ENCODE results near the gene ABHD17A.
A peak's percentile ranks its signal among the peaks of the same experiment; 100 is the strongest.

Gene ABHD17A

DNA sequence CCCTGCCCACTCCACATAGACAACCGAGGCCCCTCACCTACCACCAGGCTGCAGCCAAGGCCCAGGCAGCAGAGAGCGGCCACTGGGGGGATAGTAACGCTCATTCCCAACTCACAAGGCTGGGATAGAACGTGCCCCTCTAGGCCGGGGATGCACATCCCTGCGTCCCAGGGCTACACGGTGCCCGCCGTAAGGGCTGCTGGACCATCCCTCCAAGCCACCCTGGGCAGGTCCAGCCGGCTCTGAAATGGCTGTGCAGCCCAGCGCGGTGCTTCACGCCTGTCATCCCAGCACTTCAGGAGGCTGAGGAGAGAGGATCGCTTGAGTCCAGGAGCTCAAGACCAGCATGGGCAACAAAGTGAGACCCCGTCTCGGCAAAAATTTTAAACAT, 40.2 kb downstream of the ABHD17A start:
- H2BK12ac ChIP-seq (ENCODE audit: low read length): peak overlapping the region; percentile 41

DNA sequence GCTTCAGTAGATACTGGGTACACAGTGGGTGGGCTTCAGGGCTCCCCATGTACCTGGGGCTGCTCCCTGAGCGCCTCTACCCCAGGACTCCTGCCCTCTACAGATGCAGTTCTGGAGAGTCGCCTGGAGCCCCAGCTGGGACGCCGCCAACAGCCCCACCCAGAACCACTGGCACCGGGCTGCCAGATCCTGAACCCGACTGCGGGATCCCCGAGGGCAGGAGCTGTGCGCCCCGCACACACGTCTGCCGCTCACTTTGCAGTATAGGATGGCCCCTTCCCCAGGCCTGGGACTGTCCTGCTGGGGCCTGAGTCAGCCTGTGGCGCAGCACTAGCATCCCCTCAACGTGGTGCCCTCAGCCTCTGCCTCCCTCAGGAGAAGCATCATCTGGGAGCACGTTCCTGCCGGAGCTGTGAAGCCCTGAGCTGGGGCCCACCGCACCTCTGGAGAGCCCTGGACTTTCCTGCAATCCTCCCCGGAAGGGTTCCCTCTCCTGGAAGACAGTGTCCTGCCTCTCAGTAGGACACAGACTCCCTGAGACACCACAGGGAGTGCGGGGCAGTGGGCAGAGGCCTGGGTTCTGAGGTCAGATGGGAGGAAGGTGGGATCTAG, 40.7 kb downstream of the ABHD17A start:
- Histone ChIP-seq H3K4me2 (ENCODE audit: insufficient read depth, low read length, poor library complexity, severe bottlenecking) (no peak overlapping the region), H3K9me3 (replicated peaks in 1 of 2; ENCODE audit: control insufficient read depth in 2 of 2, insufficient read depth in 1 of 2, low read depth in 1 of 2, low read length in 2 of 2) (no peaks in the 10 kb centered on the region), H4K8ac (ENCODE audit: low read depth, low read length) (no peak overlapping the region), H3K79me1 (ENCODE audit: low read depth, low read length) (peaks cover 39% of the 10 kb centered on the region), H3K4me1 (ENCODE audit: control insufficient read depth in 2 of 2, insufficient read depth in 1 of 2, low read depth in 1 of 2, low read length in 2 of 2) (peaks cover 4 to 30% of the 10 kb centered on the region in 2 donors), H3K18ac (ENCODE audit: low read length) (no peak overlapping the region), H3K14ac (ENCODE audit: low read length) (no peak overlapping the region), H3K9ac (ENCODE audit: low read depth, low read length, poor library complexity) (no peak overlapping the region), H2BK120ac (ENCODE audit: low read depth, low read length) (no peak overlapping the region), H3K4me3 (ENCODE audit: low read length in 2 of 2) (no peak overlapping the region), H3K27me3 (ENCODE audit: control insufficient read depth in 3 of 3, insufficient read depth in 3 of 3, low read depth in 1 of 3, low read length in 3 of 3) (no peaks in the 10 kb centered on the region), H2AK5ac (ENCODE audit: low read depth, low read length) (no peak overlapping the region), H3K23ac (ENCODE audit: low read depth, low read length, poor library complexity) (peak overlapping the region; percentile 43), H2BK15ac (ENCODE audit: low read length) (peak overlapping the region; percentile 43), H2BK12ac (ENCODE audit: low read length) (peak overlapping the region; percentile 41), H2BK5ac (ENCODE audit: low read length) (no peak overlapping the region), H4K91ac (ENCODE audit: low read depth, low read length, poor library complexity) (no peak overlapping the region), H3K36me3 (replicated peaks in 1 of 2; ENCODE audit: control insufficient read depth in 2 of 2, insufficient read depth in 2 of 2, low read length in 2 of 2) (peaks cover 5 to 28% of the 10 kb centered on the region in 2 donors), H3K27ac (replicated peaks; ENCODE audit: low read length) (no peak overlapping the region), H2AFZ (ENCODE audit: low read length) (no peak overlapping the region), H3K4ac (ENCODE audit: low read length) (no peak overlapping the region)
- WGBS, 2 donors (ENCODE audit: extremely low coverage in 2 of 2, insufficient read length in 2 of 2, insufficient replicate concordance in 1 of 2): no CpG with 5 or more reads among the region's 19 CpGs
- no peak for DNase-seq (ENCODE audit: low spot score)

More for the DNA sequence above, 40.2 kb downstream of the ABHD17A start:
- no peak overlapping the region for H3K4ac ChIP-seq (ENCODE audit: low read length)
- peaks cover 4 to 30% of the 10 kb centered on the region in 2 donors for H3K4me1 ChIP-seq (ENCODE audit: control insufficient read depth in 2 of 2, insufficient read depth in 1 of 2, low read depth in 1 of 2, low read length in 2 of 2)
- H2BK5ac ChIP-seq (ENCODE audit: low read length): no peak overlapping the region
- H3K23ac ChIP-seq (ENCODE audit: low read depth, low read length, poor library complexity): peak overlapping the region; percentile 85
- no peak overlapping the region for H4K8ac ChIP-seq (ENCODE audit: low read depth, low read length)
- no CpG with 5 or more reads among the region's 16 CpGs for WGBS, 2 donors (ENCODE audit: extremely low coverage in 2 of 2, insufficient read length in 2 of 2, insufficient replicate concordance in 1 of 2)
- peaks cover 5 to 23% of the 10 kb centered on the region in 2 donors for H3K36me3 ChIP-seq (replicated peaks in 1 of 2; ENCODE audit: control insufficient read depth in 2 of 2, insufficient read depth in 2 of 2, low read length in 2 of 2)
- no peak overlapping the region for H2BK120ac ChIP-seq (ENCODE audit: low read depth, low read length)
- no peak overlapping the region for H3K4me2 ChIP-seq (ENCODE audit: insufficient read depth, low read length, poor library complexity, severe bottlenecking)
- no peak overlapping the region for H3K4me3 ChIP-seq (ENCODE audit: low read length in 2 of 2)
- H2AFZ ChIP-seq (ENCODE audit: low read length): no peak overlapping the region
- H3K9ac ChIP-seq (ENCODE audit: low read depth, low read length, poor library complexity): peak overlapping the region; percentile 60
- no peak for DNase-seq (ENCODE audit: low spot score)
- no peaks in the 10 kb centered on the region for H3K9me3 ChIP-seq (replicated peaks in 1 of 2; ENCODE audit: control insufficient read depth in 2 of 2, insufficient read depth in 1 of 2, low read depth in 1 of 2, low read length in 2 of 2)
- H3K27me3 ChIP-seq (ENCODE audit: control insufficient read depth in 3 of 3, insufficient read depth in 3 of 3, low read depth in 1 of 3, low read length in 3 of 3): no peaks in the 10 kb centered on the region
- peaks cover 40% of the 10 kb centered on the region for H3K79me1 ChIP-seq (ENCODE audit: low read depth, low read length)
- H3K27ac ChIP-seq (replicated peaks; ENCODE audit: low read length): no peak overlapping the region
- no peak overlapping the region for H4K91ac ChIP-seq (ENCODE audit: low read depth, low read length, poor library complexity)
- H3K18ac ChIP-seq (ENCODE audit: low read length): no peak overlapping the region
- H3K14ac ChIP-seq (ENCODE audit: low read length): no peak overlapping the region
- H2BK15ac ChIP-seq (ENCODE audit: low read length): no peak overlapping the region
- no peak overlapping the region for H2AK5ac ChIP-seq (ENCODE audit: low read depth, low read length)

DNA sequence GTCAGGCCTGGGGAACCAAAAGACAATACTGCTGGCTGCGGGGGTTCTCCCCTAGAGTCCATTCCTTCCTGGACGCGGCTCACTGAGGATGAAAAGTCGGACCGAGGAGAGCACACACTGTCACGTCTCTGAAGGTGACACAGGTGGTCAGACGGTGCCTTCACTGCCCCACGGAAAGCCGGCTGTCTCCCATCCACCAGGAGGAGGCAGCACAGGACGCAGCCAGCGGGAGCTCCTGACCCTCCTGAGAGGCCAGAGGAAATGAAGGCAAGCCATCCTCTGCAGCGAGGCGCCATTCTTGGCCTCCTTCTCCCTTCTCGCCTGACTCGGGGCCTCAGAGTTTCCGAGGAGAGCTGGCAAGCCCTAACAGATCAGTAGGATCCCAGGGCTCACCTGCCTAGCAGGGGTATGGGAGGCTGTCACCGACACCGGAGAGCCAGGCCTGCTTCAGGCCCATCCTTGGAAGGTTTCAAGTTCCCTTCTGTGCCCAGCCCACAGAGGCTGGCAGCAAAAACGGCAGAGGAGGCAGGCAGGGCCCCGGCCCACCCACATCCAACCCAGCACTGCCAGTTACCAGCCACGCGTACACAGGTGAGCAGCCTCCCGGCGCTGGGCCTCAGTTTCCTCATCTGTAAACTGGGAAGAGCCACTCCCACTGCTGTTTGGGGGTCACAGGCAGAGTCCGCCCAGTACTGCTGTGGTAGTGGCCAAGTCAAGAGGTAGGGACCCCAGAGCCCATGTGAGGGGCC, 41.5 kb downstream of the ABHD17A start:
- Histone ChIP-seq H3K23ac (ENCODE audit: low read depth, low read length, poor library complexity) (no peak overlapping the region), H3K9ac (ENCODE audit: low read depth, low read length, poor library complexity) (peak overlapping the region; percentile 9), H2AK5ac (ENCODE audit: low read depth, low read length) (peak overlapping the region; percentile 37), H2BK5ac (ENCODE audit: low read length) (peak overlapping the region; percentile 53), H3K79me1 (ENCODE audit: low read depth, low read length) (peaks cover 40% of the 10 kb centered on the region), H4K8ac (ENCODE audit: low read depth, low read length) (no peak overlapping the region), H2AFZ (ENCODE audit: low read length) (no peak overlapping the region), H2BK12ac (ENCODE audit: low read length) (no peak overlapping the region), H2BK120ac (ENCODE audit: low read depth, low read length) (no peak overlapping the region), H3K18ac (ENCODE audit: low read length) (no peak overlapping the region), H3K9me3 (replicated peaks in 1 of 2; ENCODE audit: control insufficient read depth in 2 of 2, insufficient read depth in 1 of 2, low read depth in 1 of 2, low read length in 2 of 2) (no peaks in the 10 kb centered on the region), H3K4me3 (ENCODE audit: low read length in 2 of 2) (no peak overlapping the region), H2BK15ac (ENCODE audit: low read length) (no peak overlapping the region), H3K36me3 (replicated peaks in 1 of 2; ENCODE audit: control insufficient read depth in 2 of 2, insufficient read depth in 2 of 2, low read length in 2 of 2) (peaks cover 5 to 29% of the 10 kb centered on the region in 2 donors), H3K27me3 (ENCODE audit: control insufficient read depth in 3 of 3, insufficient read depth in 3 of 3, low read depth in 1 of 3, low read length in 3 of 3) (no peaks in the 10 kb centered on the region), H3K14ac (ENCODE audit: low read length) (no peak overlapping the region), H3K4ac (ENCODE audit: low read length) (no peak overlapping the region), H4K91ac (ENCODE audit: low read depth, low read length, poor library complexity) (no peak overlapping the region), H3K27ac (replicated peaks; ENCODE audit: low read length) (no peak overlapping the region), H3K4me1 (ENCODE audit: control insufficient read depth in 2 of 2, insufficient read depth in 1 of 2, low read depth in 1 of 2, low read length in 2 of 2) (peaks cover 4 to 30% of the 10 kb centered on the region in 2 donors), H3K4me2 (ENCODE audit: insufficient read depth, low read length, poor library complexity, severe bottlenecking) (no peak overlapping the region)
- WGBS, 2 donors (ENCODE audit: extremely low coverage in 2 of 2, insufficient read length in 2 of 2, insufficient replicate concordance in 1 of 2): no CpG with 5 or more reads among the region's 25 CpGs
- DNase-seq (ENCODE audit: low spot score): no peak

DNA sequence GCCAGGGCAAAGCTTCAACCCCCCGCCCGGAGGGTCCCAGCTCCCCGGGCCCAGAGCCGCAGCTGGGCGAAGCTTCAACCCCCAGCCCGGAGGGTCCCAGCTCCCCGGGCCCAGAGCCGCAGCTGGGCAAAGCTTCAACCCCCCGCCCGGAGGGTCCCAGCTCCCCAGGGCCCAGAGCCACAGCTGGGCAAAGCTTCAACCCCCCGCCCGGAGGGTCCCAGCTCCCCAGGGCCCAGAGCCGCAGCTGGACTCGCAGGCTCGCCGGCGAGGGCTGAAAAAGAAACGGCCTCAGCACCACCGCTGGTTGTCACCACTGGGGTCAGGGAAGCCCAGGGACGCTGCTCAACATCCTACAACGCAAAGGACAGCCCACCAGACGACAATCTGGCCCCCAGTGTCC, 42.2 kb downstream of the ABHD17A start:
- no peak overlapping the region for H2BK12ac ChIP-seq (ENCODE audit: low read length)
- peaks cover 40% of the 10 kb centered on the region for H3K79me1 ChIP-seq (ENCODE audit: low read depth, low read length)
- H3K27ac ChIP-seq (replicated peaks; ENCODE audit: low read length): no peak overlapping the region
- H3K4ac ChIP-seq (ENCODE audit: low read length): no peak overlapping the region
- no peak overlapping the region for H2BK15ac ChIP-seq (ENCODE audit: low read length)
- no peak overlapping the region for H2AFZ ChIP-seq (ENCODE audit: low read length)
- no peak overlapping the region for H3K9ac ChIP-seq (ENCODE audit: low read depth, low read length, poor library complexity)
- H4K8ac ChIP-seq (ENCODE audit: low read depth, low read length): no peak overlapping the region
- H3K23ac ChIP-seq (ENCODE audit: low read depth, low read length, poor library complexity): peak overlapping the region; percentile 43
- no peak overlapping the region for H4K91ac ChIP-seq (ENCODE audit: low read depth, low read length, poor library complexity)
- no peaks in the 10 kb centered on the region for H3K27me3 ChIP-seq (ENCODE audit: control insufficient read depth in 3 of 3, insufficient read depth in 3 of 3, low read depth in 1 of 3, low read length in 3 of 3)
- H3K4me2 ChIP-seq (ENCODE audit: insufficient read depth, low read length, poor library complexity, severe bottlenecking): no peak overlapping the region
- H2BK120ac ChIP-seq (ENCODE audit: low read depth, low read length): no peak overlapping the region
- no peak overlapping the region for H2BK5ac ChIP-seq (ENCODE audit: low read length)
- DNase-seq (ENCODE audit: low spot score): no peak
- no peak overlapping the region for H3K14ac ChIP-seq (ENCODE audit: low read length)
- no peak overlapping the region for H2AK5ac ChIP-seq (ENCODE audit: low read depth, low read length)
- H3K36me3 ChIP-seq (replicated peaks in 1 of 2; ENCODE audit: control insufficient read depth in 2 of 2, insufficient read depth in 2 of 2, low read length in 2 of 2): peaks cover 5 to 33% of the 10 kb centered on the region in 2 donors
- WGBS, 2 donors (ENCODE audit: extremely low coverage in 2 of 2, insufficient read length in 2 of 2, insufficient replicate concordance in 1 of 2): no CpG with 5 or more reads among the region's 22 CpGs
- H3K4me1 ChIP-seq (ENCODE audit: control insufficient read depth in 2 of 2, insufficient read depth in 1 of 2, low read depth in 1 of 2, low read length in 2 of 2): peaks cover 4 to 30% of the 10 kb centered on the region in 2 donors
- H3K18ac ChIP-seq (ENCODE audit: low read length): no peak overlapping the region
- no peaks in the 10 kb centered on the region for H3K9me3 ChIP-seq (replicated peaks in 1 of 2; ENCODE audit: control insufficient read depth in 2 of 2, insufficient read depth in 1 of 2, low read depth in 1 of 2, low read length in 2 of 2)
- H3K4me3 ChIP-seq (ENCODE audit: low read length in 2 of 2): no peak overlapping the region
